Neural progenitor cell (in vitro differentiated cells): Measurements from ENCODE around the gene ABL2. TPM values are rescaled to one million over a fixed set of nuclear protein-coding genes. Genes with fewer than 3 reads are reported as not detected.

Experiments used
- DNase-seq: peaks from one replicate; pipeline ENCODE4 v3.0.0-alpha.2; 2016; ENCODE audit warnings: low spot score
- H2AFZ ChIP-seq: fragments of 200-600 bp; sonication (generic); replicated peaks from 2 replicates; pipeline ENCODE4 v1.6.1; 2016; ENCODE audit warnings: antibody characterized with exemption
- H3F3A ChIP-seq: fragments of 200-600 bp; sonication (generic); 2 replicates; pipeline ENCODE4 v1.6.1; 2016; ENCODE audit warnings: antibody characterized with exemption, low read depth
- H3K27ac ChIP-seq: fragments of 200-600 bp; sonication (generic); 2 replicates; pipeline ENCODE4 v1.5.1; 2016; ENCODE audit warnings: mild to moderate bottlenecking
- H3K27me3 ChIP-seq: fragments of 200-600 bp; sonication (generic); 2 replicates; pipeline ENCODE4 v1.6.1; 2016; ENCODE audit warnings: mild to moderate bottlenecking, moderate library complexity
- H3K36me3 ChIP-seq: fragments of 200-600 bp; sonication (generic); 2 replicates; pipeline ENCODE4 v1.5.1; 2016
- H3K4me1 ChIP-seq: fragments of 200-600 bp; sonication (generic); 2 replicates; pipeline ENCODE4 v1.6.1; 2016; ENCODE audit warnings: mixed run types
- H3K4me2 ChIP-seq: fragments of 200-600 bp; sonication (generic); 2 replicates; pipeline ENCODE4 v1.6.1; 2016
- H3K4me3 ChIP-seq: fragments of 200-600 bp; sonication (generic); 2 replicates; pipeline ENCODE4 v1.5.1; 2016
- H3K79me2 ChIP-seq: fragments of 200-600 bp; sonication (generic); 2 replicates; pipeline ENCODE4 v1.6.1; 2016; ENCODE audit warnings: low read depth
- H3K9ac ChIP-seq: fragments of 200-600 bp; sonication (generic); 2 replicates; pipeline ENCODE4 v1.6.1; 2016
- H3K9me3 ChIP-seq: fragments of 200-600 bp; sonication (generic); 2 replicates; pipeline ENCODE4 v1.5.1; 2016; ENCODE audit warnings: low read depth
- H4K20me1 ChIP-seq: fragments of 200-600 bp; sonication (generic); 2 replicates; pipeline ENCODE4 v1.6.1; 2016; ENCODE audit warnings: low read depth
- H3K27ac Mint-ChIP-seq: 3 replicates; pipeline ENCODE4 v1.8.0; 2021; ENCODE audit warnings: mixed read lengths
- H3K27me3 Mint-ChIP-seq: 2 replicates; pipeline ENCODE4 v1.8.0; 2022; ENCODE audit warnings: low read depth, mild to moderate bottlenecking, inconsistent platforms, moderate library complexity, mixed read lengths; ENCODE audit not compliant: insufficient read depth
- H3K36me3 Mint-ChIP-seq: 3 replicates; pipeline ENCODE4 v1.8.0; 2021; ENCODE audit warnings: mixed read lengths
- H3K4me1 Mint-ChIP-seq: 3 replicates; pipeline ENCODE4 v1.8.0; 2021; ENCODE audit warnings: mixed read lengths
- H3K4me3 Mint-ChIP-seq: 3 replicates; pipeline ENCODE4 v1.8.0; 2021; ENCODE audit warnings: mild to moderate bottlenecking, moderate library complexity, mixed read lengths
- H3K9me3 Mint-ChIP-seq: 3 replicates; pipeline ENCODE4 v1.8.0; 2020; ENCODE audit warnings: mixed read lengths
- CTCF ChIP-seq: fragments of 200-600 bp; sonication (generic); IDR thresholded peaks from 2 replicates; pipeline ENCODE4 v1.5.1; 2017; ENCODE audit warnings: antibody characterized with exemption, mild to moderate bottlenecking
- EZH2 ChIP-seq: fragments of 200-600 bp; sonication (generic); IDR thresholded peaks from 2 replicates; pipeline ENCODE4 v1.6.1; 2017; ENCODE audit warnings: antibody characterized with exemption, mild to moderate bottlenecking, moderate library complexity
- EZH2phosphoT487 ChIP-seq: fragments of 200-600 bp; sonication (generic); IDR thresholded peaks from 2 replicates; pipeline ENCODE4 v1.6.1; 2017; ENCODE audit warnings: antibody characterized with exemption
- total RNA-seq: library from RNA; depleted of rRNA; stranded (reverse); fragments of >200 nt; gene quantifications from 2 replicates; pipeline ENCODE4 v1.2.3, GENCODE V29; 2015; ENCODE audit warnings: low replicate concordance

The ABL2 gene
- total RNA-seq, 1 donor from 2014 or later: 17.9 TPM

- Histone ChIP-seq H3K4me3 (no peak overlapping the region), H3K4me2 (no peak overlapping the region), H2AFZ (no peak overlapping the region), H3K9me3 (no peaks in the 10 kb centered on the region), H3F3A (no peaks in the 10 kb centered on the region), H3K9ac (no peak overlapping the region), H4K20me1 (peaks cover 2% of the 10 kb centered on the region), H3K79me2 (peaks cover 73% of the 10 kb centered on the region), H3K4me1 (no peaks in the 10 kb centered on the region), H3K36me3 (no peaks in the 10 kb centered on the region), H3K27me3 (no peaks in the 10 kb centered on the region), H3K27ac (no peak overlapping the region)
- H3K27ac Mint-ChIP-seq: no peak overlapping the region
- no peaks in the 10 kb centered on the region for H3K27me3 Mint-ChIP-seq
- H3K36me3 Mint-ChIP-seq: peaks cover 7% of the 10 kb centered on the region
- no peak for TF ChIP-seq EZH2
- no peak for TF ChIP-seq EZH2phosphoT487
- no peak for TF ChIP-seq CTCF
- peaks cover 10% of the 10 kb centered on the region for H3K9me3 Mint-ChIP-seq
- H3K4me3 Mint-ChIP-seq: no peak overlapping the region
- no peak for DNase-seq
- no peaks in the 10 kb centered on the region for H3K4me1 Mint-ChIP-seq
These were observed 75.0 kb downstream of the ABL2 start for GRCh38 chr1:179154437-179154836.

- Histone ChIP-seq H3K4me1 (no peaks in the 10 kb centered on the region), H4K20me1 (no peaks in the 10 kb centered on the region), H3K36me3 (no peaks in the 10 kb centered on the region), H3K9me3 (no peaks in the 10 kb centered on the region), H3K4me2 (no peak overlapping the region), H3K27ac (no peak overlapping the region), H3K9ac (no peak overlapping the region), H3F3A (no peaks in the 10 kb centered on the region), H3K79me2 (peaks cover 68% of the 10 kb centered on the region), H2AFZ (no peak overlapping the region), H3K27me3 (no peaks in the 10 kb centered on the region), H3K4me3 (no peak overlapping the region)
- Mint-ChIP-seq H3K4me3 (no peak overlapping the region), H3K27ac (no peak overlapping the region), H3K9me3 (peaks cover 18% of the 10 kb centered on the region), H3K36me3 (peaks cover 15% of the 10 kb centered on the region), H3K4me1 (no peaks in the 10 kb centered on the region), H3K27me3 (no peaks in the 10 kb centered on the region)
- no peak for DNase-seq
- no peak for TF ChIP-seq CTCF
- TF ChIP-seq EZH2: no peak
- TF ChIP-seq EZH2phosphoT487: no peak
These were observed 76.3 kb downstream of the ABL2 start for GRCh38 chr1:179153217-179153616.

GRCh38 chr1:179151908-179152682 is 77.4 kb downstream of the ABL2 start:
- Mint-ChIP-seq H3K4me3 (no peak overlapping the region), H3K27ac (no peak overlapping the region), H3K4me1 (no peaks in the 10 kb centered on the region), H3K9me3 (peaks cover 18% of the 10 kb centered on the region), H3K27me3 (no peaks in the 10 kb centered on the region), H3K36me3 (peaks cover 17% of the 10 kb centered on the region)
- Histone ChIP-seq H3K36me3 (no peaks in the 10 kb centered on the region), H3K27me3 (no peaks in the 10 kb centered on the region), H4K20me1 (no peaks in the 10 kb centered on the region), H3K9ac (no peak overlapping the region), H3K4me3 (no peak overlapping the region), H3K79me2 (peaks cover 58% of the 10 kb centered on the region), H3K9me3 (no peaks in the 10 kb centered on the region), H3K4me1 (no peaks in the 10 kb centered on the region), H3F3A (no peaks in the 10 kb centered on the region), H3K27ac (no peak overlapping the region), H3K4me2 (no peak overlapping the region), H2AFZ (no peak overlapping the region)
- TF ChIP-seq EZH2 (no peak), EZH2phosphoT487 (no peak), CTCF (no peak)
- no peak for DNase-seq
